Endothelial cell (in vitro differentiated cells): Measurements from ENCODE around the gene CTPS2. TPM values are rescaled to one million over a fixed set of nuclear protein-coding genes. Genes with fewer than 3 reads are reported as not detected.
"Not testable (repeated sequence)": the region's sequence is repeated elsewhere in the genome, so short reads cannot be mapped to it uniquely, and the experiment has no call there.

Source experiments
- DNase-seq: peaks from one replicate; pipeline ENCODE4 v3.0.0; 2021; ENCODE audit warnings: low spot score
- H3K27ac Mint-ChIP-seq: one replicate; pipeline ENCODE4 v1.8.0; 2021; ENCODE audit warnings: mixed read lengths, inconsistent platforms; ENCODE audit not compliant: unreplicated experiment
- H3K27me3 Mint-ChIP-seq: one replicate; pipeline ENCODE4 v1.8.0; 2021; ENCODE audit warnings: mild to moderate bottlenecking, moderate library complexity, mixed read lengths, inconsistent platforms; ENCODE audit not compliant: unreplicated experiment
- H3K36me3 Mint-ChIP-seq: one replicate; pipeline ENCODE4 v1.8.0; 2021; ENCODE audit warnings: mild to moderate bottlenecking, low read depth, mixed read lengths, inconsistent platforms; ENCODE audit not compliant: unreplicated experiment
- H3K4me1 Mint-ChIP-seq: one replicate; pipeline ENCODE4 v1.8.0; 2021; ENCODE audit warnings: mild to moderate bottlenecking, mixed read lengths, inconsistent platforms; ENCODE audit not compliant: unreplicated experiment
- H3K4me3 Mint-ChIP-seq: one replicate; pipeline ENCODE4 v1.8.0; 2021; ENCODE audit warnings: mild to moderate bottlenecking, mixed read lengths, inconsistent platforms; ENCODE audit not compliant: unreplicated experiment
- H3K9me3 Mint-ChIP-seq: one replicate; pipeline ENCODE4 v1.8.0; 2021; ENCODE audit warnings: mixed read lengths, inconsistent platforms; ENCODE audit not compliant: unreplicated experiment
- total RNA-seq: library from RNA; stranded (reverse); fragmentation: NEBNext Ultra II Directional; extraction: Animal tissue kit (Norgen Biotek cat#: 25700); gene quantifications from one replicate; pipeline ENCODE4 v1.2.1, GENCODE V29; 2021; ENCODE audit not compliant: unreplicated experiment
- TF ChIP-seq, protein P1 (sequence below): fragments of 200-600 bp; sonication (generic); IDR thresholded peaks from one replicate; pipeline ENCODE4 v1.5.0; 2021; ENCODE audit warnings: antibody characterized with exemption; ENCODE audit not compliant: unreplicated experiment

Gene CTPS2
- total RNA-seq, 1 donor from 2014 or later = 29.5 TPM

DNA sequence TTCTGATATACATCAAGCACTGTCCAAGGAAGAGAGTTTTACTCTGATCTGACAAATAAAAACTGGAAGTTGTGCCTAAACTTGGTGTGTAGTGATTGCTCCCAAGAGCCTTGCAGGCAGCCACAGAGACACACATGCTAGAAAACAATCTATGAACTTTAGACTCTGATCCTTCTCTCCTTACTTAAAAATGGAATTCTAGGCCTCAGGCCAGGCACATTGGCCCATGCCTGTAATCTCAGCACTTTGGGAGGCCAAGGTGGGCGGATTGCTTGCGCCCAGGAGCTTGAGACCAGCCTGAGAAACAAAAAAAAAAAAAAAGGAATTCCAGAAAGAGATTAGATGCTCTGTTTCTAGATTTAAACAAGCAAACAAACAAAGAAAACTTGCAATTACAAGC, 108.1 kb downstream of the CTPS2 start:
- Mint-ChIP-seq H3K27ac (peak overlapping the region; percentile 98), H3K27me3 (no peaks in the 10 kb centered on the region), H3K4me3 (no peak overlapping the region), H3K36me3 (peaks cover 4% of the 10 kb centered on the region), H3K4me1 (peaks cover 26% of the 10 kb centered on the region), H3K9me3 (no peaks in the 10 kb centered on the region)
- DNase-seq = no peak
- TF ChIP-seq, protein P1, sequence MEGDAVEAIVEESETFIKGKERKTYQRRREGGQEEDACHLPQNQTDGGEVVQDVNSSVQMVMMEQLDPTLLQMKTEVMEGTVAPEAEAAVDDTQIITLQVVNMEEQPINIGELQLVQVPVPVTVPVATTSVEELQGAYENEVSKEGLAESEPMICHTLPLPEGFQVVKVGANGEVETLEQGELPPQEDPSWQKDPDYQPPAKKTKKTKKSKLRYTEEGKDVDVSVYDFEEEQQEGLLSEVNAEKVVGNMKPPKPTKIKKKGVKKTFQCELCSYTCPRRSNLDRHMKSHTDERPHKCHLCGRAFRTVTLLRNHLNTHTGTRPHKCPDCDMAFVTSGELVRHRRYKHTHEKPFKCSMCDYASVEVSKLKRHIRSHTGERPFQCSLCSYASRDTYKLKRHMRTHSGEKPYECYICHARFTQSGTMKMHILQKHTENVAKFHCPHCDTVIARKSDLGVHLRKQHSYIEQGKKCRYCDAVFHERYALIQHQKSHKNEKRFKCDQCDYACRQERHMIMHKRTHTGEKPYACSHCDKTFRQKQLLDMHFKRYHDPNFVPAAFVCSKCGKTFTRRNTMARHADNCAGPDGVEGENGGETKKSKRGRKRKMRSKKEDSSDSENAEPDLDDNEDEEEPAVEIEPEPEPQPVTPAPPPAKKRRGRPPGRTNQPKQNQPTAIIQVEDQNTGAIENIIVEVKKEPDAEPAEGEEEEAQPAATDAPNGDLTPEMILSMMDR = no peak

DNA sequence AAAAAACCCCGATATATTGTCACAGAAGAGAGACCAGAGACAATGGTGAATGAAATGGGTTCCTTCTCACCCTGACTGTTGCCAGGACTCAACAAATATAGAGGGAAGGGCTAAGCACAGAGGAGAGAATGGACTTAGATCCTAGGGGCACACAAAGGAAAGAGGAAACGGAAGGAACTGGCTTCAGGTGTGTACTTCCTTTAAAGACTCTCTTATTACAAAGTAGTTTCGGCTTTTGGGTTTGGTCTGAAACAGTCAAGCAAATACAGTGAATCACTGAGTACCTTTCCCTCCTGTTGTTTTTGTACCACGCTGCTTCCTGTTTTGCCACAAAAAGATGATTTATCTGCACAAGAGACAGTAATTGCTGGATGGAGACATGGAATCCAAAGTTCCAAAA, 108.6 kb downstream of the CTPS2 start:
- Mint-ChIP-seq H3K27me3 (no peaks in the 10 kb centered on the region), H3K9me3 (no peaks in the 10 kb centered on the region), H3K4me3 (no peak overlapping the region), H3K36me3 (peaks cover 4% of the 10 kb centered on the region), H3K4me1 (peaks cover 26% of the 10 kb centered on the region), H3K27ac (peak overlapping the region; percentile 98)
- no peak for DNase-seq
- TF ChIP-seq, protein P1 = no peak

DNA sequence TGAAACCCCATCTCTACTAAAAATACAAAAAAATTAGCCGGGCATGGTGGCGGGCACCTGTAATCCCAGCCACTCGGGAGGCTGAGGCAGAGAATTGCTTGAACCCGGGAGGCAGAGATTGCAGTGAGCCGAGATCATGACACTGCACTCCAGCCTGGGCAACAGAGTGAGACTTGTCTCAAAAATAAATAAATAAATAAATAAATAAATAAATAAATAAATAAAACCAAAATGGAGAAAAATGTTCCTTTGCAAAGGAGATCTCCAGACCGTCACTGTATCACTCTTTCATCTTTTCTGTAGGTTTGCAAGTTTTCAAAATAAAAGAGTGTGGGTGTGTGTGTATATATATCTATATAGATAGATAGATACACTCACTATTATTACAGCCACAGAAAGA, 109.2 kb downstream of the CTPS2 start:
- H3K4me1 Mint-ChIP-seq = peaks cover 26% of the 10 kb centered on the region
- not testable (repeated sequence) for H3K4me3 Mint-ChIP-seq, H3K27me3 Mint-ChIP-seq, H3K9me3 Mint-ChIP-seq, DNase-seq, H3K27ac Mint-ChIP-seq, H3K36me3 Mint-ChIP-seq

DNA sequence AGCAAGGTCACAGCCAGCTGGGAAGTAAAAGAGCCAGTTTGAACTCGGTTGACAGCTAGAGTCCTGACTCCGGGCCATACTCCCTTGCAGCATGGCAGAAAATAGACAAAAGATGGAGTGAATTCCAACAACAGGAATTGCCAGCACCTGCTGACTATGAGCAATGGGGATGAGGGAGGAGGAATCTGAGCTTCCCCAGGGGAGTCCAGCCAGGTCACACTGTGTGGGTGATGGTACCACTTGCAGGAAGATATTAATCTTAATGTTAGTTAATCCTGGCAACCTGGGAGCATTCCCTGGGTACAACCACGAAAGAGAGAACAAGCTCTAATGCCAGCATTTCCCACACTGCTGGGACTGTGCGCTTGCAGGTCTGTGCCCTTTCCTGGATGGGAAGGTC, 110.6 kb downstream of the CTPS2 start:
- H3K4me1 Mint-ChIP-seq = peaks cover 26% of the 10 kb centered on the region
- no peak overlapping the region for H3K27ac Mint-ChIP-seq
- no peaks in the 10 kb centered on the region for H3K9me3 Mint-ChIP-seq
- DNase-seq = no peak
- no peaks in the 10 kb centered on the region for H3K27me3 Mint-ChIP-seq
- H3K36me3 Mint-ChIP-seq = peaks cover 4% of the 10 kb centered on the region
- no peak overlapping the region for H3K4me3 Mint-ChIP-seq
- TF ChIP-seq, protein P1 = no peak

DNA sequence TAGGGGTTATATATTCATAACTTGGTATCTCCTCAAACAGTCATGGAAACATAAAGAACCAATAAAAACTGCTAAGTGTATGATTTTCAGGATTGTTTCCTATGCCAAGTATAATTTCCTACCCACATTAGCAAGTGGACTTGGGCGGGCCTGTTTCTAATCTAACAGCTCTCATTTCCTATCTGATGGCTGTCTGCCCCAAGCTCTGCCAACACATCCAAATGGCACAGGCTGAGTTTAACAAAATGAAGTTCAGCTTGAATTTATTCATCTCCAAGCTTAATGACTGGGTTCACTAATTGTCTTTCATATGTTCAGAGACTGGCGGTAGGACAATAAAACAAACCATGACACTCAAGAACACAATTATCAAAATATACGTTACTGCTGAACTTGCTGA, 118.0 kb downstream of the CTPS2 start:
- TF ChIP-seq, protein P1 = no peak
- H3K9me3 Mint-ChIP-seq = no peaks in the 10 kb centered on the region
- H3K27ac Mint-ChIP-seq = no peak overlapping the region
- H3K27me3 Mint-ChIP-seq = no peaks in the 10 kb centered on the region
- no peak for DNase-seq
- H3K4me1 Mint-ChIP-seq = peaks cover 21% of the 10 kb centered on the region
- H3K4me3 Mint-ChIP-seq = no peak overlapping the region
- no peaks in the 10 kb centered on the region for H3K36me3 Mint-ChIP-seq

DNA sequence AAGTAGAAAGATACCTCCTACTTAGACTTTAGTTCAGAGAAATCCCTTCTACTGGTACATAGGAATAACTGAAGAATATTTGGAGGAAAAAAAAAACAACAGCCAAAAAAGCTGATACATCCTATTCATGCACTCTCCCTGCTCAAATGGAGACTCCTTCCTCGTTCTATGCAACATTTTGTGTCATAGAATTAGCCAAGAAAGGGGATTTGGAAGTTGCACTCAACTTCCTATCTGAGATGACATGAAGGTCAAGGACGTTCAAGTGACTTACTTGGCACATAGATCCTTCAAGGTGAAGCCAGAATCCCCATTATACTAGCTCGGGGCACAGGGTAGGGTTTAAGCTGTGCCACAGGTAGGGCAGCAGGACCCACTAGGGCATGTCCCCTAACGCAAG, 118.7 kb downstream of the CTPS2 start:
- Mint-ChIP-seq H3K4me1 (peaks cover 21% of the 10 kb centered on the region), H3K27ac (peak overlapping the region; percentile 30), H3K9me3 (no peaks in the 10 kb centered on the region), H3K27me3 (no peaks in the 10 kb centered on the region), H3K4me3 (no peak overlapping the region), H3K36me3 (no peaks in the 10 kb centered on the region)
- DNase-seq = no peak
- TF ChIP-seq, protein P1 = no peak
